GM19328 (cell line): Measurements from ENCODE around the gene ZNF470.

Source experiments
- ATAC-seq: cut with Tn5 transposase; IDR thresholded peaks from one replicate; pipeline ENCODE4 v1.9.1; 2021; ENCODE audit warnings: mild to moderate bottlenecking, moderate library complexity; ENCODE audit not compliant: unreplicated experiment

ZNF470 gene

DNA sequence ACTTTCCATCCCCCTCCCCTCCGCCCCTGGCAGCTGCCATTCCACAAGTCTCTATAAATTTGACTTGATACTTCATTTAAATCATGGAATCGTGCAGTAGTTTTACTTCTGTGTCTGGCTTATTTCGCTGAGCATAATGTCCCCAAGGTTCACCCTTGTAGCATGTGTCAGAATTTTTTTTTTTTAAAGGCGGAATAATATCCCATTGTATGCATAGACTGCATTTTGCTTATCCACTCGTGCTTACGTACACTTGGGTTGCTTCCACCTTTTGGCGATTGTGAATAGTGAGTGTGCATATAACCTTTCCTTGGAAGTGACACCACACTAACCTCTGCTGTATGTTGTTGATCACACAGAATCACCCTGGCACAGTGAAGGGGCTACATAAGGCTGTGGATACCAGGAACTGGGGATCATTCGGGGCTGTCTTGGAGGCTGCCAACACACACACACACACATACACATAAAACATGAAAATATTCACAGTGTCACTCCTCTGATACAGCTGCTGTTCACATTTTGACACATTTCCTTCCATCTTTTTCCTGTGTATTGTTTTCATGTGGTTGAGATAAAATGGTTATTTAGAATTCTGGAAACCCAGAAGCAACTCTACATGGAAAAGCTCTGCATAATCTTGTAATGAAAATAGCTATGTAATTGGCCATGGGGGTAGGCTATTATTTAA lies 41.2 kb downstream of the ZNF470 start:
- ATAC-seq, result no peak

DNA sequence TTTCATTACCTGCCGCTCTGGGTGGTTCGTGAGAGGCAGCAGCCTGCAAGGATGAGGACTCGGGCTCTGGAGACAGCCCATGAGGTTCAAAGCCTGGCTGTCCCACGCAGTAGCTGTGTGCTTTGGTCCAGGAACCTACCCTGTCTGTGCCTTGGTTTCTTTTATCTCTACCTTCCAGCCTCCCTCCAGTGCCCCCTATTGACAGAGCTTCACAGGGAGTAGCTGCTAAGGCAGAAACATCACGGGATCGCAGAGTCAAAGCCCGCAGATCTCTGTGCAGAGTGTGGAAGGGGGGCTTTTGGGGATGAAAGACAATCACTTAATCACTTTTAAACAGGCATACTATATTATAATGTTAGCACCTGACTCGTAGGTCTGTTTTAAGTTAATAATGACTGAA lies 44.0 kb downstream of the ZNF470 start:
- no peak for ATAC-seq

DNA sequence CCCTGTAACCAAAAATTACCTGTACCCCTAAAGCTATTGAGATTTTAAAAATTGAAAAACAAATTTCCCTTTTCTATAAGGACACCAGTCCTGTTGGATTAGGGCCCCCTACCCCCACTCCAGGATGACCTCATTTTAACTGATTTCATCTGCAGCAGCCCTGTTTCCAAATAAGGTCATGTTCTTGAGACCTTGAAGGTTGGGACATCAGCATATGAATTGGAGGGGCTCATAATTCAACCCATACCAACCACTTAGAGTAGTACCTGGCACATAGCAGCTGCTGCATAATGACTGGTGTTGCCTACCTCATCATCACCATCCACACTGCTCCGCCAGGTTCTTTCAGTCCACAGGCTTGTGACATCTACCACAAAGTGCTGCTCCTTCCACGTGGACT lies 45.5 kb downstream of the ZNF470 start:
- ATAC-seq, result no peak

- ATAC-seq, result no peak
Observed at GRCh38 chr19:56613639-56614038, 46.4 kb downstream of the ZNF470 start.

- no peak for ATAC-seq
Observed at GRCh38 chr19:56617531-56617930, 50.3 kb downstream of the ZNF470 start.

DNA sequence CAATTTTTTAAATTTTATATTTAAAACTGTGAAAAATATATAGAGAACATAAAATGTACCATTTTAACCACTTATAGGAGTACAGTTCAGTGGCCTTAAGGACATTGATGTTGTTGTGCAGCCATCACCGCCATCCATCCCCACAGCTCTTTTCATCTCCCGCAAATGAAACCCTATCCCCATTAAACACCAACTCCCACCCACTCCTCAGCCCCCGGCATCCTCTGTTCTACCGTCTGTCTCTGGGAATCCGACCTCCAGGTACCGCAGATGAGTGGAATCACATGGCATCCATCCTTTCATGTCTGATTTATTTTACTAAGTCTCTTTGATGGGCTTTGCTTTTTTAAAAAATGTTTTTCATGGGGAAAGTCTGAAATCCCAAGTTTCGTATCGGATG lies 51.9 kb downstream of the ZNF470 start:
- no peak for ATAC-seq

- no peak for ATAC-seq
Observed at GRCh38 chr19:56622374-56622773, 55.1 kb downstream of the ZNF470 start.

DNA sequence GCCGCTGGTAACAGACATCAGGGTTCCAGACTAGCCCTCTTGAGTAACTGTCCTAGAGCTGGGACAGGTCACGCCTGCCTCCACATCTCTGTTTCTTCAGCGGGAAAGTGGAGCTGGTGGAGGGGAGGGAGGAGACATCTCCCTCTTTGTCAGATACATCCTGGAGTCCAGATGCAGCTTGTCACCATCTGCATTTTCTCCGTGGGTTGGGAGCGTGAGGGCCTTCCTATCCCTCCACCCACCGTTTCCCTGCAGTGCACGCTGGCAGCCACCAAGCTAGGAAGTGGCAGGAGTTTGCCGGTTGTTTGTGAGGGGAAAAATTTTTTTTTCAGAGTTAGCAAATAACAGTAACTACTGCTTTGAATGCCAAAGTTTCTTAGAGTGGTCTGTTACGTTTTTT lies 55.7 kb downstream of the ZNF470 start:
- no peak for ATAC-seq

DNA sequence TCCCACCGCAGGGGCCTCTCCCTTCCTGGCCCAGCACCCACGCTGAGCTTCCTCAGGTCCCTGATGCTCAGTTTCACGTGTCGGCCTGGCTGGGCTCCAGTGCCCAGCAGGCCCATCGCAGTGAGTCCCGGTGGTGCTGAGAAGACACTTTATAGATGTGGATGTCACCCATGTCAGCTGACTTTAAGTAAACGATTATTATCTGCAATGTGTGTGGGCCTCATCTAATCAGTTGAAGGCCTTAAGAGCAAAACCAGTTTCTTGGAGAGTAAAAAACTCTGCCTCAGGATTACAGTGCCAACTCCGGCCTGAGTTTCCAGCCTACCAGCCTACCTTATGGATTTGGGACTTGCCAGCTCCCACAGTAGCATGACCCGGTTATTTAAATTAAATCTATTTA lies 58.4 kb downstream of the ZNF470 start:
- ATAC-seq, result no peak

DNA sequence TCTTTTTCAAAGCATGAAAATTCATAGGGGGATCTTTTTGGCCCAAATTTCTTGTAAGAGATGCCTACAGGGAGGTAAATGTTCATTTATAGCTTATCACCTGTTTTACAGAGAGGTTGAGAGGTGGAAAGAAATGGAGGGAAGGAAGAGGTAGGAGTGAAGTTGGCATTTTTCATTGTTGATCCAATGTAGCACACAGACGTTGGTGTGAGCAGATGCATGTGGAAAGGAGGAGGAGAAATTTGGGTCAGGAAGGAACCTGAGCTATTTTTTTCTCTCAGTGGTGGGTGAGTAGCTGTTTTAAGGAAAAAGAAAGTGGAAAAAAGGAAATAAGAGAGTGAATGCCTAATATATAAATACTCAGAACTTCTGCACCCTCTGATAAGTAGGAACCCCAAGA lies 65.8 kb downstream of the ZNF470 start:
- no peak for ATAC-seq

DNA sequence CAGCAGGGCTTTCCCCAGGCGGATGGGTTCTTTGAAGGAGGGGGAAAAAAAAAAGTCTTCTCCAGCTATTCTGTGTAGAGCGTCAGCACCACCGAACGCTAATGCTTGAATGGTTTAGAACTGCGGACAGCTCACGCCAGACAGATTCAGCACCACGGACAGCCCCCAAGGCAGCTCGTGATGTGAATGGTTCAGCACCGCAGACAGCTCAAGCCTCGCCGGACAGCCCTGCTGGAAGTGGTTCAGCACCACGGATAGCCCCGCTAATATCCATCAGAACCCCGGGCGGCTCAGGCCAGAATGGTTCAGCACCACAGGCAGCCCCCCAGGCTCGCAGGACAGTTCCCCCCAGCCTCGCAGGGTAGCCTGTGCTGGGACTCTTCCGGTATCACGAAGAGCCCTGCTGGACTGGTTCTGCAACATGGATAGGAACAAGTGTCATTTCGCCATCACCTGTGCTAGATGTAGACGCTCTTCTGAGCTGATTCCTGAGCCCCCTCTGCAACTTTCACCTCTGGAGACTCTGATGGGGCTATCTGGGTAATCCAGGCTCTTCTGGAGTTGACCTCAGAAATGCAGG lies 70.8 kb downstream of the ZNF470 start:
- no peak for ATAC-seq
